ENCODE results near the gene NPFFR1.

Gene NPFFR1

GRCh38 chr10:70234668-70235447, 48.9 kb downstream of the NPFFR1 start:
- 0 out of 2 replicates have a peak overlapping the region, but pooled peaks have one; percentile 13 for H3K27ac ChIP-seq
- no peaks in the 10 kb centered on the region for H3K9me3 ChIP-seq (ENCODE audit: low read depth, low read length)
- no peak overlapping the region for H3K4me3 ChIP-seq

DNA sequence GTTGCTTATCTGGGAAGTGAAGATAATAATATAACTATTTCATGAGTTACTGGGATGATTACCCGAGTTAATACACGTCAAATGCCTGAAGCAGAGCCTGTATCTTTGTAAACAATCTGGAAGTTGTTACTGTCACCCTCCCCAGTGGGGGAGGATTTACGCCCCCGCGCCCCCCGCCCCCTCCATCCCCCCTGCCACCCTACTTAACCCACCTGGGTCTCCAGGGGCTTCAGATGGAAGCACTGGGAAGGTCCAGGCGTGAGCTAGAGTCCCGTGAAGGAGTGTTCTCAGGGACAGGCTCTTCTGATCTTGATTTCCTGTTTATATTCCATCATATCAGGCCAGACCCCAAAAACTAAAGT, 49.9 kb downstream of the NPFFR1 start:
- no peak for TF ChIP-seq EZH2 (IDR thresholded peaks at IDR 0.05)
- TF ChIP-seq FOXP2 (optimal IDR thresholded peaks at IDR 0.05; ENCODE audit: control extremely low read depth, extremely low read length, insufficient read depth) = no peak
- no peak for TF ChIP-seq POLR2AphosphoS5 (IDR thresholded peaks at IDR 0.05; ENCODE audit: borderline replicate concordance, low read depth, low read length)
- Histone ChIP-seq H3K27ac (0 out of 2 replicates have a peak overlapping the region, but pooled peaks have one; percentile 64), H3K4me3 (peak overlapping the region; percentile 86), H3K36me3 (ENCODE audit: insufficient read depth, low read length) (peaks cover 16% of the 10 kb centered on the region), H3K9ac (ENCODE audit: insufficient read length) (peak overlapping the region; percentile 78), H3K9me3 (ENCODE audit: low read depth, low read length) (no peaks in the 10 kb centered on the region)
- DNase-seq (ENCODE audit: low read depth, low spot score) = no peak

More at GRCh38 chr10:70234668-70235447, 48.9 kb downstream of the NPFFR1 start:
- peak; percentile 14 for DNase-seq (ENCODE audit: low read depth, low spot score)
- peaks cover 9% of the 10 kb centered on the region; the same call in 1 of the 2 replicates for H3K36me3 ChIP-seq (ENCODE audit: insufficient read depth, low read length)
- TF ChIP-seq FOXP2 (optimal IDR thresholded peaks at IDR 0.05; ENCODE audit: control extremely low read depth, extremely low read length, insufficient read depth) (no peak), EZH2 (IDR thresholded peaks at IDR 0.05) (no peak), POLR2AphosphoS5 (IDR thresholded peaks at IDR 0.05; ENCODE audit: borderline replicate concordance, low read depth, low read length) (no peak)
- no peak overlapping the region for H3K9ac ChIP-seq (ENCODE audit: insufficient read length)

- H3K27ac ChIP-seq = peak within 1 kb of the TSS; percentile 64; the same call in 1 of the 2 replicates
- H3K9ac ChIP-seq (ENCODE audit: insufficient read length) = peak within 1 kb of the TSS; percentile 85
These were observed 50.5 kb downstream of the NPFFR1 start, which contains the start of gene PPA1 for GRCh38 chr10:70233109-70233938. Gene PPA1 (minus strand): TSS chr10:70233429. CDS start chr10:70233327, 102 bp downstream.

GRCh38 chr10:70232859-70233108, 51.0 kb downstream of the NPFFR1 start:
- Histone ChIP-seq H3K9ac (ENCODE audit: insufficient read length) (peak overlapping the region; percentile 85), H3K27ac (no peak overlapping the region), H3K4me3 (peak overlapping the region; percentile 86), H3K9me3 (ENCODE audit: low read depth, low read length) (no peaks in the 10 kb centered on the region), H3K36me3 (ENCODE audit: insufficient read depth, low read length) (peaks cover 27% of the 10 kb centered on the region)
- TF ChIP-seq EZH2 (IDR thresholded peaks at IDR 0.05) = no peak
- DNase-seq (ENCODE audit: low read depth, low spot score) = no peak

More at GRCh38 chr10:70233109-70233938, 50.5 kb downstream of the NPFFR1 start, which contains the start of gene PPA1:
- peaks cover 22% of the 10 kb centered on the region for H3K36me3 ChIP-seq (ENCODE audit: insufficient read depth, low read length)
- peak within 1 kb of the TSS; percentile 86 for H3K4me3 ChIP-seq
- no peak for DNase-seq (ENCODE audit: low read depth, low spot score)
- H3K9me3 ChIP-seq (ENCODE audit: low read depth, low read length) = no peaks in the 10 kb centered on the region
- peak; percentile 90 for TF ChIP-seq POLR2AphosphoS5 (IDR thresholded peaks at IDR 0.05; ENCODE audit: borderline replicate concordance, low read depth, low read length)
- TF ChIP-seq EZH2 (IDR thresholded peaks at IDR 0.05) = no peak

DNA sequence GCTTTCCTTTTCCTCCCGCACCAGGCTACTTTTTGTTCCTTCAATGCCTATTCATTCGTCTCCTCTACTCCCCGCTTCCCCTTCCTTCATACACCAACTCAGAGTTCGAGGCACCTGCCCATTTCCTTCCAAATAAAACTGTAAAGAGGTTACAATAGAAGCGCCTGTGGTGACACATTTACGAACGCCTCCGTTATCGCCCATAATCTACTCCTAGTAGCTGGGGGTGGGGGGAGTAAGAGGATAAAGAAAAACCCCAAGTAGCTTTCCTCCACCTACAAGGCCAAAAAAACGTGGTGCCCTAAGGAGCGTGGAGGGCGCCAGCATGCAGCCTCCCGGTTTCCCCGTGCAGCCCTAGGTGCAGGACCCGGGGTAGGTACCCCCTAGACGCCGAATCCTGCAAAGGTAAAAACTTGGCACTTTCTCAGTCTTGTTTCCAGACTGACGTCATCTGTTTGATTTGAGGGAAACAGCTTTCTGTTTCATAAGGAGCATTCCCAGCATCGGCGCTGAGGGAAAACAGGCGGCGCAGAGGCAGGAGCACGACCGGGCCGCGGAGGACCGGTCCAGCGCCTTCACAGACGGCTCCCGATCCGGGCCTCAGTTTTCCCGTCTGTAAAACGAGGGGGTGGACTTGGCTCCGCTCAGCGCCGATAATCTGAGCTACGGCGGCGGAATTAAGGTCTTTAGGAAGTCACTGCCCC, 51.5 kb downstream of the NPFFR1 start:
- peak overlapping the region; percentile 86 for H3K4me3 ChIP-seq
- no peak for DNase-seq (ENCODE audit: low read depth, low spot score)
- peaks cover 28% of the 10 kb centered on the region for H3K36me3 ChIP-seq (ENCODE audit: insufficient read depth, low read length)
- no peak overlapping the region for H3K27ac ChIP-seq
- TF ChIP-seq FOXP2 (optimal IDR thresholded peaks at IDR 0.05; ENCODE audit: control extremely low read depth, extremely low read length, insufficient read depth) = no peak
- TF ChIP-seq EZH2 (IDR thresholded peaks at IDR 0.05) = no peak
- no peak for TF ChIP-seq POLR2AphosphoS5 (IDR thresholded peaks at IDR 0.05; ENCODE audit: borderline replicate concordance, low read depth, low read length)
- peak overlapping the region; percentile 85 for H3K9ac ChIP-seq (ENCODE audit: insufficient read length)
- H3K9me3 ChIP-seq (ENCODE audit: low read depth, low read length) = no peaks in the 10 kb centered on the region

DNA sequence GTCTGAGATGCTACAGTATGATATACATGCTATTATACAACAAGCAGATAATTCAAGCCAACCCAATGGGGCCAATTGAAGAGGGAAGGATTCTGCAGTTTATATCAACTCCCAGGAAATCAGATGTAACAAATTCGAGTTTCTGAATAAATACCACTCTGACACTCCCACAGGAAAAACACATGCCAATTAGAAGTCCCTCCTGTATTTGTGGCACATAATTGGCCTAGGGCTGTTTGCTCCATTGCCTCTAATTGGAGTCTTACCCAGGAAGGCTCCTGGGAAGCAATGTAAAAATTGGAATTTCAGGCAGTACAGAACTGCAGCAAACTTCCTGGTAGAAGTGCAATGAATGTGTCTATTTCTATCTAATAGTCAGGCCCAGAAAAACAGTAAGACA, 55.3 kb downstream of the NPFFR1 start:
- no peak for DNase-seq (ENCODE audit: low read depth, low spot score)
- H3K27ac ChIP-seq = peak overlapping the region; percentile 60; the same call in 1 of the 2 replicates
- H3K4me3 ChIP-seq = no peak overlapping the region
- H3K9ac ChIP-seq (ENCODE audit: insufficient read length) = no peak overlapping the region
- H3K36me3 ChIP-seq (ENCODE audit: insufficient read depth, low read length) = peaks cover 41% of the 10 kb centered on the region
- no peak for TF ChIP-seq EZH2 (IDR thresholded peaks at IDR 0.05)
- no peak for TF ChIP-seq FOXP2 (optimal IDR thresholded peaks at IDR 0.05; ENCODE audit: control extremely low read depth, extremely low read length, insufficient read depth)
- no peak for TF ChIP-seq POLR2AphosphoS5 (IDR thresholded peaks at IDR 0.05; ENCODE audit: borderline replicate concordance, low read depth, low read length)
- no peaks in the 10 kb centered on the region for H3K9me3 ChIP-seq (ENCODE audit: low read depth, low read length)

GRCh38 chr10:70227548-70228320, 56.1 kb downstream of the NPFFR1 start:
- peaks cover 45% of the 10 kb centered on the region for H3K36me3 ChIP-seq (ENCODE audit: insufficient read depth, low read length)
- H3K9me3 ChIP-seq (ENCODE audit: low read depth, low read length) = no peaks in the 10 kb centered on the region
- H3K4me3 ChIP-seq = no peak overlapping the region
- no peak for TF ChIP-seq POLR2AphosphoS5 (IDR thresholded peaks at IDR 0.05; ENCODE audit: borderline replicate concordance, low read depth, low read length)
- TF ChIP-seq EZH2 (IDR thresholded peaks at IDR 0.05) = no peak
- no peak for TF ChIP-seq FOXP2 (optimal IDR thresholded peaks at IDR 0.05; ENCODE audit: control extremely low read depth, extremely low read length, insufficient read depth)
- no peak overlapping the region for H3K9ac ChIP-seq (ENCODE audit: insufficient read length)
- no peak overlapping the region for H3K27ac ChIP-seq
- DNase-seq (ENCODE audit: low read depth, low spot score) = no peak
